ENCODE measurements around the gene TTLL5. TPM values are rescaled to one million over a fixed set of nuclear protein-coding genes. Genes with fewer than 3 reads are reported as not detected.

Gene TTLL5
- total RNA-seq, 1 donor from 2014 or later, result 17.8 TPM

GRCh38 chr14:75757644-75758402 is 96.8 kb downstream of the TTLL5 start:
- no peak for DNase-seq (ENCODE audit: missing footprints)
- ATAC-seq, result no peak
- intact Hi-C loops (cut with DNase I), result no loop called here

GRCh38 chr14:75764020-75764419 is 103.0 kb downstream of the TTLL5 start:
- intact Hi-C loops (cut with DNase I), result no loop called here
- DNase-seq (ENCODE audit: missing footprints), result no peak
- ATAC-seq, result no peak

- DNase-seq (ENCODE audit: missing footprints) (no peak), ATAC-seq (no peak)
- intact Hi-C loops (cut with DNase I), result no loop called here
Measured at GRCh38 chr14:75769047-75769685, 108.1 kb downstream of the TTLL5 start.

- intact Hi-C loops (cut with DNase I), result no loop called here
- ATAC-seq, result no peak
Measured at GRCh38 chr14:75770635-75771034, 109.6 kb downstream of the TTLL5 start.

GRCh38 chr14:75771595-75771994 is 110.5 kb downstream of the TTLL5 start:
- no peak for DNase-seq (ENCODE audit: missing footprints)
- intact Hi-C loops (cut with DNase I), result no loop called here
- no peak for ATAC-seq

More at GRCh38 chr14:75770635-75771034, 109.6 kb downstream of the TTLL5 start:
- no peak for DNase-seq (ENCODE audit: missing footprints)

GRCh38 chr14:75773046-75773445 is 112.0 kb downstream of the TTLL5 start:
- DNase-seq (ENCODE audit: missing footprints), result no peak
- intact Hi-C loops (cut with DNase I), result no loop called here

GRCh38 chr14:75781096-75781495 is 120.0 kb downstream of the TTLL5 start:
- DNase-seq (ENCODE audit: missing footprints) (no peak), ATAC-seq (no peak)
- intact Hi-C loops (cut with DNase I), result no loop called here

More at GRCh38 chr14:75773046-75773445, 112.0 kb downstream of the TTLL5 start:
- ATAC-seq, result no peak

GRCh38 chr14:75783184-75783583 is 122.1 kb downstream of the TTLL5 start:
- peak; percentile 65 for DNase-seq (ENCODE audit: missing footprints)
- peak; percentile 83 for ATAC-seq
- intact Hi-C loops (cut with DNase I), result no loop called here

GRCh38 chr14:75783602-75784313 is 122.7 kb downstream of the TTLL5 start:
- ATAC-seq (no peak), DNase-seq (ENCODE audit: missing footprints) (no peak)
- intact Hi-C loops (cut with DNase I), result no loop called here

GRCh38 chr14:75784314-75784686 is 123.3 kb downstream of the TTLL5 start:
- intact Hi-C loops (cut with DNase I), result no loop called here
- DNase-seq (ENCODE audit: missing footprints), result no peak
- ATAC-seq, result no peak

GRCh38 chr14:75793806-75794205 is 132.8 kb downstream of the TTLL5 start:
- peak; percentile 63 for ATAC-seq
- DNase-seq (ENCODE audit: missing footprints), result no peak
- intact Hi-C loops (cut with DNase I), result loop anchor here (2.0 to 5.0 kb wide), 2 partner anchors 82 to 189 kb away; no protein-coding TSS in a partner anchor

GRCh38 chr14:75794615-75795038 is 133.6 kb downstream of the TTLL5 start:
- intact Hi-C loops (cut with DNase I), result loop anchor here (5.0 kb wide), 1 partner anchor 82 kb away; no protein-coding TSS in a partner anchor

GRCh38 chr14:75800792-75801191 is 139.7 kb downstream of the TTLL5 start:
- DNase-seq (ENCODE audit: missing footprints) (no peak), ATAC-seq (no peak)
- intact Hi-C loops (cut with DNase I), result no loop called here

More at GRCh38 chr14:75794615-75795038, 133.6 kb downstream of the TTLL5 start:
- ATAC-seq (peak; percentile 95), DNase-seq (ENCODE audit: missing footprints) (no peak)

- intact Hi-C loops (cut with DNase I), result no loop called here
- ATAC-seq, result no peak
Measured at GRCh38 chr14:75802486-75802885, 141.4 kb downstream of the TTLL5 start.

GRCh38 chr14:75803765-75804164 is 142.7 kb downstream of the TTLL5 start:
- intact Hi-C loops (cut with DNase I), result no loop called here
- ATAC-seq (no peak), DNase-seq (ENCODE audit: missing footprints) (peak; percentile 70)

More at GRCh38 chr14:75802486-75802885, 141.4 kb downstream of the TTLL5 start:
- no peak for DNase-seq (ENCODE audit: missing footprints)

- intact Hi-C loops (cut with DNase I), result no loop called here
- DNase-seq (ENCODE audit: missing footprints) (no peak), ATAC-seq (peak; percentile 68)
Measured at GRCh38 chr14:75804570-75805275, 143.7 kb downstream of the TTLL5 start.

GRCh38 chr14:75805646-75806045 is 144.6 kb downstream of the TTLL5 start:
- no peak for ATAC-seq

GRCh38 chr14:75806352-75806832 is 145.3 kb downstream of the TTLL5 start:
- ATAC-seq (peak; percentile 72), DNase-seq (ENCODE audit: missing footprints) (no peak)
- intact Hi-C loops (cut with DNase I), result no loop called here

More at GRCh38 chr14:75805646-75806045, 144.6 kb downstream of the TTLL5 start:
- DNase-seq (ENCODE audit: missing footprints), result no peak
- intact Hi-C loops (cut with DNase I), result no loop called here
